SJSA1 (cell line): Measurements from ENCODE around the gene SLIT3. TPM values are rescaled to one million over a fixed set of nuclear protein-coding genes. Genes with fewer than 3 reads are reported as not detected.
A peak's percentile ranks its signal among the peaks of the same experiment; 100 is the strongest.

ENCODE experiments used
- DNase-seq, 2 experiments: peaks; one replicate each; pipeline ENCODE4 v3.0.0-alpha.2; 2015 to 2020; ENCODE audit warnings: low spot score in 2 of 2, low read depth in 1 of 2
- H3K27ac ChIP-seq: fragments of 250-450 bp; sonication (Bioruptor Pico); 2 replicates; pipeline ENCODE4 v1.5.1; 2020; ENCODE audit warnings: mild to moderate bottlenecking, moderate library complexity
- H3K27me3 ChIP-seq: fragments of 250-450 bp; sonication (Bioruptor Pico); replicated peaks from 2 replicates; pipeline ENCODE4 v1.5.1; 2020; ENCODE audit warnings: mild to moderate bottlenecking, moderate library complexity
- H3K36me3 ChIP-seq: fragments of 250-450 bp; sonication (Bioruptor Pico); 2 replicates; pipeline ENCODE4 v1.5.1; 2020; ENCODE audit warnings: mild to moderate bottlenecking
- H3K4me1 ChIP-seq: fragments of 250-450 bp; sonication (Bioruptor Pico); replicated peaks from 2 replicates; pipeline ENCODE4 v1.6.1; 2021; ENCODE audit warnings: mild to moderate bottlenecking
- H3K4me3 ChIP-seq: fragments of 250-450 bp; sonication (Bioruptor Pico); 2 replicates; pipeline ENCODE4 v1.5.1; 2020; ENCODE audit warnings: mild to moderate bottlenecking
- H3K9me3 ChIP-seq: fragments of 250-450 bp; sonication (Bioruptor Pico); replicated peaks from 2 replicates; pipeline ENCODE4 v1.5.1; 2020; ENCODE audit warnings: mild to moderate bottlenecking
- total RNA-seq: library from RNA; depleted of rRNA; stranded (reverse); fragments of >200 nt; shearing (Covaris generic); gene quantifications from 2 replicates; pipeline ENCODE4 v1.2.3, GENCODE V29; 2014

SLIT3 gene
- total RNA-seq, 1 experiment from 2014 or later: 19.0 TPM

- H3K4me1 ChIP-seq: peaks cover 27% of the 10 kb centered on the region
- no peak overlapping the region for H3K27ac ChIP-seq
- H3K4me3 ChIP-seq: no peak overlapping the region
- no peaks in the 10 kb centered on the region for H3K27me3 ChIP-seq
- H3K9me3 ChIP-seq: no peaks in the 10 kb centered on the region
- H3K36me3 ChIP-seq: no peaks in the 10 kb centered on the region
- no peak for DNase-seq
These were observed 340.4 kb downstream of the SLIT3 start for GRCh38 chr5:168960497-168960896.

GRCh38 chr5:168953351-168953750 is 347.6 kb downstream of the SLIT3 start:
- no peak overlapping the region for H3K27ac ChIP-seq
- 0 out of 2 replicates have a peak, but pooled peaks cover 4% of the 10 kb centered on the region for H3K9me3 ChIP-seq

GRCh38 chr5:168952196-168952595 is 348.7 kb downstream of the SLIT3 start:
- no peak for DNase-seq
- no peak overlapping the region for H3K4me3 ChIP-seq

More at GRCh38 chr5:168953351-168953750, 347.6 kb downstream of the SLIT3 start:
- Histone ChIP-seq H3K27me3 (no peaks in the 10 kb centered on the region), H3K4me1 (peaks cover 27% of the 10 kb centered on the region), H3K4me3 (no peak overlapping the region), H3K36me3 (no peaks in the 10 kb centered on the region)
- DNase-seq: no peak

GRCh38 chr5:168951769-168952168 is 349.2 kb downstream of the SLIT3 start:
- H3K27me3 ChIP-seq: no peaks in the 10 kb centered on the region
- 0 out of 2 replicates have a peak, but pooled peaks cover 4% of the 10 kb centered on the region for H3K9me3 ChIP-seq
- no peak for DNase-seq
- peak overlapping the region; percentile 45 for H3K27ac ChIP-seq
- H3K4me3 ChIP-seq: no peak overlapping the region
- H3K4me1 ChIP-seq: peaks cover 37% of the 10 kb centered on the region
- no peaks in the 10 kb centered on the region for H3K36me3 ChIP-seq

More at GRCh38 chr5:168952196-168952595, 348.7 kb downstream of the SLIT3 start:
- peaks cover 33% of the 10 kb centered on the region for H3K4me1 ChIP-seq
- H3K27ac ChIP-seq: no peak overlapping the region
- H3K36me3 ChIP-seq: no peaks in the 10 kb centered on the region
- 0 out of 2 replicates have a peak, but pooled peaks cover 4% of the 10 kb centered on the region for H3K9me3 ChIP-seq
- H3K27me3 ChIP-seq: no peaks in the 10 kb centered on the region

GRCh38 chr5:168951356-168951755 is 349.6 kb downstream of the SLIT3 start:
- Histone ChIP-seq H3K4me3 (no peak overlapping the region), H3K27ac (peak overlapping the region; percentile 45), H3K9me3 (0 out of 2 replicates have a peak, but pooled peaks cover 4% of the 10 kb centered on the region), H3K36me3 (no peaks in the 10 kb centered on the region), H3K4me1 (peaks cover 41% of the 10 kb centered on the region), H3K27me3 (no peaks in the 10 kb centered on the region)
- DNase-seq: peak in 1 of 2 experiments; percentile 62

- Histone ChIP-seq H3K27me3 (no peaks in the 10 kb centered on the region), H3K4me3 (no peak overlapping the region), H3K36me3 (no peaks in the 10 kb centered on the region), H3K27ac (no peak overlapping the region; the same call in 1 of the 2 replicates), H3K9me3 (0 out of 2 replicates have a peak, but pooled peaks cover 4% of the 10 kb centered on the region), H3K4me1 (peaks cover 41% of the 10 kb centered on the region)
- DNase-seq: no peak
These were observed 350.5 kb downstream of the SLIT3 start for GRCh38 chr5:168950241-168950951.

GRCh38 chr5:168948746-168949145 is 352.2 kb downstream of the SLIT3 start:
- Histone ChIP-seq H3K27me3 (no peaks in the 10 kb centered on the region), H3K36me3 (no peaks in the 10 kb centered on the region), H3K4me3 (no peak overlapping the region), H3K9me3 (0 out of 2 replicates have a peak, but pooled peaks cover 4% of the 10 kb centered on the region), H3K4me1 (peaks cover 50% of the 10 kb centered on the region), H3K27ac (no peak overlapping the region)
- no peak for DNase-seq

GRCh38 chr5:168947212-168947868 is 353.6 kb downstream of the SLIT3 start:
- peak; percentile 80 to 85 for DNase-seq
- Histone ChIP-seq H3K27ac (no peak overlapping the region), H3K4me3 (no peak overlapping the region), H3K36me3 (no peaks in the 10 kb centered on the region), H3K9me3 (0 out of 2 replicates have a peak, but pooled peaks cover 4% of the 10 kb centered on the region), H3K4me1 (peaks cover 56% of the 10 kb centered on the region), H3K27me3 (no peaks in the 10 kb centered on the region)

- Histone ChIP-seq H3K36me3 (no peaks in the 10 kb centered on the region), H3K9me3 (0 out of 2 replicates have a peak, but pooled peaks cover 4% of the 10 kb centered on the region), H3K27me3 (no peaks in the 10 kb centered on the region), H3K4me1 (peaks cover 47% of the 10 kb centered on the region), H3K4me3 (no peak overlapping the region), H3K27ac (no peak overlapping the region)
- peak in 1 of 2 experiments; percentile 56 for DNase-seq
These were observed 354.6 kb downstream of the SLIT3 start for GRCh38 chr5:168946363-168946762.

- peak in 1 of 2 experiments; percentile 36 for DNase-seq
- Histone ChIP-seq H3K27ac (no peak overlapping the region), H3K36me3 (no peaks in the 10 kb centered on the region), H3K27me3 (no peaks in the 10 kb centered on the region), H3K4me3 (no peak overlapping the region), H3K4me1 (peaks cover 29% of the 10 kb centered on the region), H3K9me3 (no peaks in the 10 kb centered on the region)
These were observed 356.9 kb downstream of the SLIT3 start for GRCh38 chr5:168944004-168944403.

GRCh38 chr5:168943091-168943884 is 357.7 kb downstream of the SLIT3 start:
- Histone ChIP-seq H3K27ac (no peak overlapping the region), H3K27me3 (no peaks in the 10 kb centered on the region), H3K4me3 (no peak overlapping the region), H3K9me3 (no peaks in the 10 kb centered on the region), H3K36me3 (no peaks in the 10 kb centered on the region), H3K4me1 (peaks cover 29% of the 10 kb centered on the region)
- DNase-seq: no peak

GRCh38 chr5:168941901-168942300 is 359.0 kb downstream of the SLIT3 start:
- H3K9me3 ChIP-seq: no peaks in the 10 kb centered on the region
- peaks cover 20% of the 10 kb centered on the region for H3K4me1 ChIP-seq
- H3K27me3 ChIP-seq: no peaks in the 10 kb centered on the region
- H3K27ac ChIP-seq: no peak overlapping the region
- H3K4me3 ChIP-seq: no peak overlapping the region
- DNase-seq: no peak
- no peaks in the 10 kb centered on the region for H3K36me3 ChIP-seq

- Histone ChIP-seq H3K27ac (no peak overlapping the region), H3K4me3 (no peak overlapping the region), H3K9me3 (no peaks in the 10 kb centered on the region), H3K27me3 (no peaks in the 10 kb centered on the region), H3K4me1 (peaks cover 19% of the 10 kb centered on the region), H3K36me3 (no peaks in the 10 kb centered on the region)
- no peak for DNase-seq
These were observed 360.2 kb downstream of the SLIT3 start for GRCh38 chr5:168940712-168941111.
